HG03280 (cell line): ENCODE results near the gene ATXN7L1.
"Not testable (repeated sequence)": the region's sequence is repeated elsewhere in the genome, so short reads cannot be mapped to it uniquely, and the experiment has no call there.

Source experiments
- ATAC-seq: cut with Tn5 transposase; IDR thresholded peaks from one replicate; pipeline ENCODE4 v1.9.1; 2021; ENCODE audit warnings: mild to moderate bottlenecking, moderate library complexity; ENCODE audit not compliant: unreplicated experiment

ATXN7L1 gene

GRCh38 chr7:105711726-105712402 is 164.5 kb downstream of the ATXN7L1 start:
- no peak for ATAC-seq

- ATAC-seq: not testable (repeated sequence)
Observed at GRCh38 chr7:105710720-105711119, 165.7 kb downstream of the ATXN7L1 start.

- ATAC-seq: no peak
Observed at GRCh38 chr7:105708763-105709080, 167.7 kb downstream of the ATXN7L1 start.

GRCh38 chr7:105707967-105708762 is 168.2 kb downstream of the ATXN7L1 start:
- no peak for ATAC-seq

GRCh38 chr7:105707381-105707780 is 169.0 kb downstream of the ATXN7L1 start:
- no peak for ATAC-seq

- no peak for ATAC-seq
Observed at GRCh38 chr7:105705427-105705826, 171.0 kb downstream of the ATXN7L1 start.

GRCh38 chr7:105703207-105703930 is 173.0 kb downstream of the ATXN7L1 start:
- ATAC-seq: no peak

- no peak for ATAC-seq
Observed at GRCh38 chr7:105699568-105700236, 176.7 kb downstream of the ATXN7L1 start.

GRCh38 chr7:105698531-105698930 is 177.9 kb downstream of the ATXN7L1 start:
- no peak for ATAC-seq

GRCh38 chr7:105697753-105698152 is 178.6 kb downstream of the ATXN7L1 start:
- no peak for ATAC-seq

- ATAC-seq: not testable (repeated sequence)
Observed at GRCh38 chr7:105697169-105697568, 179.2 kb downstream of the ATXN7L1 start.

GRCh38 chr7:105693576-105693975 is 182.8 kb downstream of the ATXN7L1 start:
- no peak for ATAC-seq

- ATAC-seq: peak; percentile 66
Observed at GRCh38 chr7:105691680-105692564, 184.5 kb downstream of the ATXN7L1 start.

GRCh38 chr7:105691082-105691679 is 185.2 kb downstream of the ATXN7L1 start:
- ATAC-seq: peak; percentile 26

- ATAC-seq: no peak
Observed at GRCh38 chr7:105690325-105690945, 186.0 kb downstream of the ATXN7L1 start.

GRCh38 chr7:105689067-105689819 is 187.2 kb downstream of the ATXN7L1 start:
- ATAC-seq: no peak

- ATAC-seq: no peak
Observed at GRCh38 chr7:105688617-105689016, 187.8 kb downstream of the ATXN7L1 start.

- no peak for ATAC-seq
Observed at GRCh38 chr7:105685161-105685560, 191.2 kb downstream of the ATXN7L1 start.
